AG04449 (cell line): ENCODE measurements around the gene MTX1.

Experiments
- CTCF ChIA-PET: fragments of 350-600 bp; formaldehyde crosslinking; extraction: SDS; loops from one replicate; lab custom pipeline; 2021; ENCODE audit warnings: antibody characterized with exemption; lab: Yijun Ruan, JAX
- POLR2A ChIA-PET: fragments of 400-600, 350-600 bp; formaldehyde crosslinking; extraction: SDS; loops from one replicate; lab custom pipeline; 2020; ENCODE audit warnings: antibody characterized with exemption, inconsistent platforms; lab: Yijun Ruan, JAX
- DNase-seq: peaks from one replicate; pipeline ENCODE4 v3.0.0-alpha.2; 2010; ENCODE audit warnings: low read depth, low spot score
- H3K4me3 ChIP-seq: 2 replicates; pipeline ENCODE4 v1.5.1; 2011; ENCODE audit warnings: low read depth, mild to moderate bottlenecking, control low read depth, low read length
- TF ChIP-seq, protein P1 (sequence below): IDR thresholded peaks from one replicate; pipeline ENCODE4 v1.5.1; 2011; ENCODE audit warnings: mild to moderate bottlenecking, moderate library complexity, low read length, control low read depth, inconsistent platforms; ENCODE audit not compliant: insufficient read depth; ENCODE audit errors: missing control alignments

MTX1 gene

DNA sequence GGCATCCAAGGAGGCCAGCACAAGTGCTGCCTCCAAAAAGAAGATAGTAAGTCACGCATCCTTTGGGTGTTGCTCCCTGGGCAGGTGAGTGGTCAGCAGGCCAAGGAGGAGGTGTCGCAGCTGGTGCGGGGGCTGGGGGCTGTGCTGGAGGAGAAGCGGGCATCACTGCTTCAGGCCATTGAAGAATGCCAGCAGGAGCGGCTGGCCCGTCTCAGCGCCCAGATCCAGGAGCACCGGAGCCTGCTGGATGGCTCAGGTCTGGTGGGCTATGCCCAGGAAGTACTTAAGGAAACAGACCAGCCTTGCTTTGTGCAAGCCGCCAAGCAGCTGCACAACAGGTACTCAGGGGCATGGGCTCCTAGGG, 30.6 kb upstream of the MTX1 start:
- TF ChIP-seq, protein P1, sequence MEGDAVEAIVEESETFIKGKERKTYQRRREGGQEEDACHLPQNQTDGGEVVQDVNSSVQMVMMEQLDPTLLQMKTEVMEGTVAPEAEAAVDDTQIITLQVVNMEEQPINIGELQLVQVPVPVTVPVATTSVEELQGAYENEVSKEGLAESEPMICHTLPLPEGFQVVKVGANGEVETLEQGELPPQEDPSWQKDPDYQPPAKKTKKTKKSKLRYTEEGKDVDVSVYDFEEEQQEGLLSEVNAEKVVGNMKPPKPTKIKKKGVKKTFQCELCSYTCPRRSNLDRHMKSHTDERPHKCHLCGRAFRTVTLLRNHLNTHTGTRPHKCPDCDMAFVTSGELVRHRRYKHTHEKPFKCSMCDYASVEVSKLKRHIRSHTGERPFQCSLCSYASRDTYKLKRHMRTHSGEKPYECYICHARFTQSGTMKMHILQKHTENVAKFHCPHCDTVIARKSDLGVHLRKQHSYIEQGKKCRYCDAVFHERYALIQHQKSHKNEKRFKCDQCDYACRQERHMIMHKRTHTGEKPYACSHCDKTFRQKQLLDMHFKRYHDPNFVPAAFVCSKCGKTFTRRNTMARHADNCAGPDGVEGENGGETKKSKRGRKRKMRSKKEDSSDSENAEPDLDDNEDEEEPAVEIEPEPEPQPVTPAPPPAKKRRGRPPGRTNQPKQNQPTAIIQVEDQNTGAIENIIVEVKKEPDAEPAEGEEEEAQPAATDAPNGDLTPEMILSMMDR, result no peak
- ChIA-PET POLR2A (no interaction called here), CTCF (interaction anchor here (1.0 to 3.0 kb wide), 10 partner anchors 15 to 471 kb away, joined by 3 to 54 read pairs (median 8); partner anchors contain the start of gene THBS3)
- H3K4me3 ChIP-seq, result no peak overlapping the region
- DNase-seq, result no peak

DNA sequence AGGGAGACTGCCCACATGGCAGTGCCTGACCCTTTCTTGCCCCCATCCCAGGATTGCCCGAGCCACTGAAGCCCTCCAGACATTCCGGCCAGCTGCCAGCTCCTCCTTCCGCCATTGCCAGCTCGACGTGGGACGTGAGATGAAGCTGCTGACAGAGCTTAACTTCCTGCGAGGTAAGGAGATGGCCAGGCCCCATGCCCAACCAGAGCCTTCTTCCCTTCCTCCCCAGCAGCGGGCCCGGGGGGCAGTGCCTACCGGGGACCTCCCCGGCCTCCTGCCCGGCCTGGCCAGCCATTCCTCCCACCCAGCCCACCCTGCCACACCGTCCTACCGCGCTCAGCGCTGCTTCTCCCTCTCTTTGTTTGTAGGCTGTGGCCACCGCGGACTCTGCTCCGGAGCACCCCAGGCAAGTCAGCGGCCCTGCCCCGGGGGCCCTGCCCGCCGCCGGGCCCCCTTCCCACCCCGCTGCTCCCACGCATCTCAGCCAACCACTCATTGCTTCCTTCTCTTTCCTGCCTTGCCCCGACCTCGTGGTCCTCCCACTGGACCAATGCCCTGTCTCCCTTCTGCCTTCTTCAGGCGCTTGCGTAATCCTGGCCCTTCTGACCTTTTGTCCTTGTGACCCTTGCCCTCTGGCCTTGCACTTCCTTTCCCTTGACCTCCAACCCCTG, 29.9 kb upstream of the MTX1 start:
- TF ChIP-seq, protein P1, result no peak
- CTCF ChIA-PET, result interaction anchor here (0.6 to 3.0 kb wide), 6 partner anchors 15 to 144 kb away, joined by 3 to 54 read pairs (median 9); no protein-coding TSS in a partner anchor
- DNase-seq, result no peak
- POLR2A ChIA-PET, result no interaction called here
- no peak overlapping the region for H3K4me3 ChIP-seq

GRCh38 chr1:155179112-155180031, 29.1 kb upstream of the MTX1 start:
- TF ChIP-seq, protein P1, result no peak
- DNase-seq, result no peak
- ChIA-PET CTCF (interaction anchor here (0.6 to 3.4 kb wide), 7 partner anchors 14 to 143 kb away, joined by 3 to 54 read pairs (median 3); no protein-coding TSS in a partner anchor), POLR2A (no interaction called here)
- no peak overlapping the region for H3K4me3 ChIP-seq

DNA sequence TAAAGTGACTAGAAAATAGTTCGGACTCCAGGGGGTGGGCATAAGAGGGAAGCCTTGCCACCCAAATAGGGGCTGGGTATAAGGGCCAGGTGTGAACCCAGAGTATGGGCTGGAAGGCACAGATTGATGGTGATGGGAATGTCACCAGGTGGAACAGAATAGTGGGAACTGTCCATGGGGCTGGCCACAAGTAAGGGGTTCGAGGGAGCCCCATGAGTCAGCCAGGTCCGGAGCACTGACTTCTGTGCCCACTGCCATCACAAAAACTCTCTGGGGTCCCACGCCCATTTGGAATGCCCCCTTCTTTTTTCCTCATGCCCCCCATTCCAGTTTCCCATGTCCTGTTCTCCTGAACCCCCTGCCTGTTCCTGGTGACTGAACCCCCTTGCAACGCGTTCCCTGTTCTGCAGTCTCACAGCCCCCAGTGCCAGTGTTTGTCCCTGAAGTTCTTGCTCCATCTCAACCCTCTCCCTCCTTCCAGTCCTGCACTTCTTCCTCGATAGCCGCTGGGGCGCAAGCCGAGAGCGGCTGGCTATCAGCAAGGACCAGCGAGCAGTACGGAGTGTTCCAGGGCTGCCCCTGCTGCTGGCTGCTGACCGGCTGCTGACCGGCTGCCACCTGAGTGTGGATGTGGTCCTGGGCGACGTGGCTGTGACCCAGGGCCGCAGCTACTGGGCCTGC, 27.0 kb upstream of the MTX1 start:
- H3K4me3 ChIP-seq, result no peak overlapping the region
- TF ChIP-seq, protein P1, result no peak
- DNase-seq, result no peak
- POLR2A ChIA-PET, result no interaction called here
- CTCF ChIA-PET, result interaction anchor here (3.4 kb wide), 1 partner anchor 12 kb away, joined by 16 read pairs; no protein-coding TSS in a partner anchor

DNA sequence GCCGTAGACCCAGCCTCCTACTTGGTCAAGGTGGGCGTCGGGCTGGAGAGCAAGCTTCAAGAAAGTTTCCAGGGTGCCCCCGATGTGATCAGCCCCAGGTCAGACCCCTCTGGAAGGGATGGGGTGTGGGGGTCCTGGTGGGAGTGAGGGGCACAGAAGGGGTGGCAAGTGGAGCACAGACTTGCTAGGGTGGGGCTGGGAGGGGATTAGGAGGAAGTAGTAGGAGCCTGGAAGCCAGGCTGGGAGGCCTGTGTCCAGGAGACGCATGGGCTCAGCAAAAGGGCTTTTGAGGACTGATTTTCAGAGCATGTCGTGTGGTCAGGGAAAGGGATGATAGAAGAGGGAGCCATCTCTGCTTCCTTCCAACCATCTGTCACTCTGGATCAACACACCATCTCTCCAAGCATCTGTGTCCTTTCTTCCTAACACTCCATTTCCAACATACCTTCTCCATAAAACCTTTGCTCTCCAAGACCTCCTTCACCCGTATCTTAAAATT, 26.4 kb upstream of the MTX1 start:
- H3K4me3 ChIP-seq, result no peak overlapping the region
- CTCF ChIA-PET, result interaction anchor here (3.4 kb wide), 1 partner anchor 11 kb away, joined by 16 read pairs; no protein-coding TSS in a partner anchor
- TF ChIP-seq, protein P1, result no peak
- DNase-seq, result no peak
- POLR2A ChIA-PET, result no interaction called here
